GM18498 (cell line): ENCODE results near the gene GALNT18.

Experiments
- ATAC-seq: cut with Tn5 transposase; IDR thresholded peaks from one replicate; pipeline ENCODE4 v1.9.1; 2021; ENCODE audit warnings: mild to moderate bottlenecking, moderate library complexity; ENCODE audit not compliant: unreplicated experiment

Gene GALNT18

GRCh38 chr11:11415901-11416300 is 205.9 kb downstream of the GALNT18 start:
- no peak for ATAC-seq

GRCh38 chr11:11414996-11415395 is 206.8 kb downstream of the GALNT18 start:
- no peak for ATAC-seq

- ATAC-seq: no peak
Measured at GRCh38 chr11:11413776-11414175, 208.0 kb downstream of the GALNT18 start.

- ATAC-seq: no peak
Measured at GRCh38 chr11:11411401-11411985, 210.3 kb downstream of the GALNT18 start.

GRCh38 chr11:11409901-11410300 is 211.9 kb downstream of the GALNT18 start:
- no peak for ATAC-seq

GRCh38 chr11:11409224-11409623 is 212.6 kb downstream of the GALNT18 start:
- ATAC-seq: no peak

- ATAC-seq: no peak
Measured at GRCh38 chr11:11408436-11409221, 213.2 kb downstream of the GALNT18 start.

- no peak for ATAC-seq
Measured at GRCh38 chr11:11407763-11408084, 214.1 kb downstream of the GALNT18 start.

GRCh38 chr11:11407065-11407762 is 214.6 kb downstream of the GALNT18 start:
- ATAC-seq: no peak

GRCh38 chr11:11406652-11407051 is 215.2 kb downstream of the GALNT18 start:
- no peak for ATAC-seq

- ATAC-seq: no peak
Measured at GRCh38 chr11:11403763-11404725, 217.8 kb downstream of the GALNT18 start.

GRCh38 chr11:11401960-11402535 is 219.8 kb downstream of the GALNT18 start:
- no peak for ATAC-seq

GRCh38 chr11:11400635-11401232 is 221.1 kb downstream of the GALNT18 start:
- no peak for ATAC-seq

- no peak for ATAC-seq
Measured at GRCh38 chr11:11400121-11400520, 221.7 kb downstream of the GALNT18 start.

- ATAC-seq: no peak
Measured at GRCh38 chr11:11397781-11398180, 224.0 kb downstream of the GALNT18 start.

- ATAC-seq: no peak
Measured at GRCh38 chr11:11397036-11397415, 224.8 kb downstream of the GALNT18 start.

- no peak for ATAC-seq
Measured at GRCh38 chr11:11396301-11397035, 225.3 kb downstream of the GALNT18 start.

- ATAC-seq: no peak
Measured at GRCh38 chr11:11395126-11395525, 226.7 kb downstream of the GALNT18 start.

GRCh38 chr11:11394241-11394640 is 227.6 kb downstream of the GALNT18 start:
- ATAC-seq: no peak
